ENCODE measurements around the gene GMPPA. TPM values are rescaled to one million over a fixed set of nuclear protein-coding genes. Genes with fewer than 3 reads are reported as not detected.

Gene GMPPA
- total RNA-seq, 2 donors from 2014 or later, result 36.9 to 38.2 TPM

DNA sequence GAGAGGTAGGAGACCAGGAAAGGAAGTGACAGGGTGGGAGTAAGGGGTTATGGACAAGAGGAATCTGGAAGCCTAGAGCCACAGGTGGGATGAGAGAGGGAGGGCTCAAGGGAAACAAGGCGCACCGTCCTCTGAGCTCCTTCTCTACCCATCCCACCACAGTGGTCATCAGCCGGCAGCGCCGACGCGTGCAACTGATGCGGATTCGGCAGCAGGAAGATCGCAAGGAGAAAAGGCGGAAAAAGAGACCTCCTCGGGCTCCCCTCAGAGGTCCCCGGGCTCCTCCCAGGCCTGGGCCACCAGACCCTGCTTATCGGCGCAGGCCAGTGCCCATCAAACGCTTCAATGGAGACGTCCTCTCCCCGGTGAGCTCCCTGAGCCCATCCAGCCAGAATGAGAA is 50.3 kb downstream of the GMPPA start:
- Mint-ChIP-seq H3K27ac (no peak overlapping the region), H3K4me3 (no peak overlapping the region), H3K4me1 (peaks cover 5% of the 10 kb centered on the region), H3K36me3 (ENCODE audit: low read depth) (peaks cover 3% of the 10 kb centered on the region), H3K27me3 (ENCODE audit: insufficient read depth) (peaks cover 72% of the 10 kb centered on the region), H3K9me3 (no peaks in the 10 kb centered on the region)
- no peak overlapping the region for H3K9ac ChIP-seq (ENCODE audit: extremely low read depth, low read length, poor library complexity, severe bottlenecking)
- no peak overlapping the region for H3K27ac ChIP-seq (ENCODE audit: low read depth, low read length)
- WGBS, 2 experiments (ENCODE audit: insufficient coverage in 1 of 2, insufficient read length in 1 of 2), result 94 to 96% methylated on average over 18 of the region's 18 CpGs
- TF ChIP-seq, protein P1, sequence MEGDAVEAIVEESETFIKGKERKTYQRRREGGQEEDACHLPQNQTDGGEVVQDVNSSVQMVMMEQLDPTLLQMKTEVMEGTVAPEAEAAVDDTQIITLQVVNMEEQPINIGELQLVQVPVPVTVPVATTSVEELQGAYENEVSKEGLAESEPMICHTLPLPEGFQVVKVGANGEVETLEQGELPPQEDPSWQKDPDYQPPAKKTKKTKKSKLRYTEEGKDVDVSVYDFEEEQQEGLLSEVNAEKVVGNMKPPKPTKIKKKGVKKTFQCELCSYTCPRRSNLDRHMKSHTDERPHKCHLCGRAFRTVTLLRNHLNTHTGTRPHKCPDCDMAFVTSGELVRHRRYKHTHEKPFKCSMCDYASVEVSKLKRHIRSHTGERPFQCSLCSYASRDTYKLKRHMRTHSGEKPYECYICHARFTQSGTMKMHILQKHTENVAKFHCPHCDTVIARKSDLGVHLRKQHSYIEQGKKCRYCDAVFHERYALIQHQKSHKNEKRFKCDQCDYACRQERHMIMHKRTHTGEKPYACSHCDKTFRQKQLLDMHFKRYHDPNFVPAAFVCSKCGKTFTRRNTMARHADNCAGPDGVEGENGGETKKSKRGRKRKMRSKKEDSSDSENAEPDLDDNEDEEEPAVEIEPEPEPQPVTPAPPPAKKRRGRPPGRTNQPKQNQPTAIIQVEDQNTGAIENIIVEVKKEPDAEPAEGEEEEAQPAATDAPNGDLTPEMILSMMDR (conservative IDR thresholded peaks at IDR 0.05), result no peak
- no peaks in the 10 kb centered on the region for H3K36me3 ChIP-seq (ENCODE audit: control insufficient read depth, insufficient read depth, low read length)
- DNase-seq, result no peak
- H3K4me3 ChIP-seq (ENCODE audit: low read length), result no peak overlapping the region
- H3K9me3 ChIP-seq (ENCODE audit: control insufficient read depth, low read length), result no peaks in the 10 kb centered on the region
- peaks cover 7% of the 10 kb centered on the region for H3K4me1 ChIP-seq (ENCODE audit: control insufficient read depth, insufficient read depth, low read length)
- H3K27me3 ChIP-seq (ENCODE audit: control insufficient read depth, insufficient read depth, low read length, poor library complexity, severe bottlenecking), result peaks cover 39% of the 10 kb centered on the region

DNA sequence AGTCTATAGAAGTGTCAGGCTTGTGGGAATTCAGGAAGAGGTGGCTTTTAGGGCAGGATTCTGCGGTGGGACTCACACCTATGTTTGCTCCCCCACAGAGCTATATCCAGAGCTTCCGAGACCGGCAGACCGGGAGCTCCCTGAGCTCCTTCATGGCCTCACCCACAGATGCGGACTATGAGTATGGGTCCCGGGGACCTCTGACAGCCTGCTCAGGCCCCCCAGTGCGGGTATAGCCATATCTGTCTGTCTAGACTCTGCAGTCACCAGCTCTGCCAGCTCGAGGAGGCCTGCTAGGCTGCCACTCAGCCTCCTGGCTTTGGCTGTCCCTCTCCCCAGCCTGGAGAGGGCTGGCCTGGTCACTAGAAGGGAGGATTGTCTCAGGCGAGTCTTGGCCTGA is 50.9 kb downstream of the GMPPA start:
- no peaks in the 10 kb centered on the region for H3K9me3 Mint-ChIP-seq
- no peak for DNase-seq
- H3K27me3 ChIP-seq (ENCODE audit: control insufficient read depth, insufficient read depth, low read length, poor library complexity, severe bottlenecking), result peaks cover 34% of the 10 kb centered on the region
- H3K36me3 Mint-ChIP-seq (ENCODE audit: low read depth), result peaks cover 3% of the 10 kb centered on the region
- H3K4me3 Mint-ChIP-seq, result no peak overlapping the region
- peaks cover 72% of the 10 kb centered on the region for H3K27me3 Mint-ChIP-seq (ENCODE audit: insufficient read depth)
- H3K4me3 ChIP-seq (ENCODE audit: low read length), result no peak overlapping the region
- no peaks in the 10 kb centered on the region for H3K4me1 Mint-ChIP-seq
- H3K36me3 ChIP-seq (ENCODE audit: control insufficient read depth, insufficient read depth, low read length), result no peaks in the 10 kb centered on the region
- H3K27ac Mint-ChIP-seq, result no peak overlapping the region
- TF ChIP-seq, protein P1 (conservative IDR thresholded peaks at IDR 0.05), result no peak
- H3K27ac ChIP-seq (ENCODE audit: low read depth, low read length), result no peak overlapping the region
- WGBS, 2 experiments (ENCODE audit: insufficient coverage in 1 of 2, insufficient read length in 1 of 2), result 88 to 100% methylated on average over 6 to 9 of the region's 9 CpGs
- H3K9ac ChIP-seq (ENCODE audit: extremely low read depth, low read length, poor library complexity, severe bottlenecking), result no peak overlapping the region
- peaks cover 4% of the 10 kb centered on the region for H3K4me1 ChIP-seq (ENCODE audit: control insufficient read depth, insufficient read depth, low read length)
- H3K9me3 ChIP-seq (ENCODE audit: control insufficient read depth, low read length), result no peaks in the 10 kb centered on the region

- H3K27me3 Mint-ChIP-seq (ENCODE audit: insufficient read depth), result peaks cover 55% of the 10 kb centered on the region
- Histone ChIP-seq H3K9ac (ENCODE audit: extremely low read depth, low read length, poor library complexity, severe bottlenecking) (no peak overlapping the region), H3K4me3 (ENCODE audit: low read length) (peak overlapping the region; percentile 84), H3K36me3 (ENCODE audit: control insufficient read depth, insufficient read depth, low read length) (no peaks in the 10 kb centered on the region), H3K9me3 (ENCODE audit: control insufficient read depth, low read length) (no peaks in the 10 kb centered on the region), H3K27ac (ENCODE audit: low read depth, low read length) (no peak overlapping the region), H3K27me3 (ENCODE audit: control insufficient read depth, insufficient read depth, low read length, poor library complexity, severe bottlenecking) (peaks cover 26% of the 10 kb centered on the region), H3K4me1 (ENCODE audit: control insufficient read depth, insufficient read depth, low read length) (peaks cover 4% of the 10 kb centered on the region)
- peak overlapping the region; percentile 70 for H3K4me3 Mint-ChIP-seq
- peaks cover 21% of the 10 kb centered on the region for H3K36me3 Mint-ChIP-seq (ENCODE audit: low read depth)
- no peaks in the 10 kb centered on the region for H3K9me3 Mint-ChIP-seq
- TF ChIP-seq, protein P1 (conservative IDR thresholded peaks at IDR 0.05), result no peak
- H3K27ac Mint-ChIP-seq, result no peak overlapping the region
- no peaks in the 10 kb centered on the region for H3K4me1 Mint-ChIP-seq
- 0 to 3% methylated on average over 1 to 54 of the region's 54 CpGs for WGBS, 2 experiments (ENCODE audit: insufficient coverage in 1 of 2, insufficient read length in 1 of 2)
- peak; percentile 77 for DNase-seq
These were observed 53.0 kb downstream of the GMPPA start for GRCh38 chr2:219551441-219552381.

Measured in endodermal cell (in vitro differentiated cells).